ENCODE measurements around the gene TMEM255B.

TMEM255B gene

GRCh38 chr13:113852536-113853517 is 93.8 kb downstream of the TMEM255B start:
- DNase-seq = no peak

- no peak for DNase-seq
Observed at GRCh38 chr13:113853518-113854237, 94.7 kb downstream of the TMEM255B start.

- no peak for DNase-seq
Observed at GRCh38 chr13:113854238-113855011, 95.4 kb downstream of the TMEM255B start.

GRCh38 chr13:113855012-113855921 is 96.2 kb downstream of the TMEM255B start:
- DNase-seq = no peak

- DNase-seq = no peak
Observed at GRCh38 chr13:113855931-113856715, 97.1 kb downstream of the TMEM255B start.

- no peak for DNase-seq
Observed at GRCh38 chr13:113856716-113857065, 97.7 kb downstream of the TMEM255B start.

GRCh38 chr13:113857531-113858195 is 98.6 kb downstream of the TMEM255B start:
- no peak for DNase-seq

- DNase-seq = no peak
Observed at GRCh38 chr13:113859311-113860050, 100.5 kb downstream of the TMEM255B start.

GRCh38 chr13:113860051-113860664 is 101.1 kb downstream of the TMEM255B start:
- no peak for DNase-seq

- DNase-seq = no peak
Observed at GRCh38 chr13:113860665-113861432, 101.8 kb downstream of the TMEM255B start.

- no peak for DNase-seq
Observed at GRCh38 chr13:113861433-113862030, 102.5 kb downstream of the TMEM255B start.

GRCh38 chr13:113862191-113862930 is 103.3 kb downstream of the TMEM255B start:
- DNase-seq = no peak

- no peak for DNase-seq
Observed at GRCh38 chr13:113862931-113863523, 104.0 kb downstream of the TMEM255B start.

GRCh38 chr13:113863524-113864272 is 104.7 kb downstream of the TMEM255B start, which contains the start of gene GAS6:
TSS of gene GAS6 (minus strand) at chr13:113864076. CDS start at chr13:113863920, 156 bp downstream.
- DNase-seq = no peak

GRCh38 chr13:113864273-113864890 is 105.4 kb downstream of the TMEM255B start:
- no peak for DNase-seq

- no peak for DNase-seq
Observed at GRCh38 chr13:113865427-113865826, 106.4 kb downstream of the TMEM255B start.
